Measurements from ENCODE around the gene ANAPC2.

Gene ANAPC2

GRCh38 chr9:137191691-137192447 is 3.5 kb upstream of the ANAPC2 start:
- no peak for DNase-seq

- no peak for DNase-seq
Measured at GRCh38 chr9:137191245-137191644, 2.9 kb upstream of the ANAPC2 start.

- DNase-seq = no peak
Measured at GRCh38 chr9:137190315-137190856, 2.0 kb upstream of the ANAPC2 start.

GRCh38 chr9:137189297-137190295 is 1.2 kb upstream of the ANAPC2 start:
- DNase-seq = no peak

- no peak for DNase-seq
Measured at GRCh38 chr9:137188086-137188489, 272 bp downstream of the ANAPC2 start.

GRCh38 chr9:137187386-137187785 is 974 bp downstream of the ANAPC2 start:
- no peak for DNase-seq

GRCh38 chr9:137186385-137186784 is 2.0 kb downstream of the ANAPC2 start:
- no peak for DNase-seq

GRCh38 chr9:137185921-137186320 is 2.4 kb downstream of the ANAPC2 start:
- DNase-seq = no peak

- DNase-seq = no peak
Measured at GRCh38 chr9:137184881-137185660, 3.3 kb downstream of the ANAPC2 start.

- no peak for DNase-seq
Measured at GRCh38 chr9:137183980-137184595, 4.3 kb downstream of the ANAPC2 start.

- DNase-seq = no peak
Measured at GRCh38 chr9:137182836-137183235, 5.5 kb downstream of the ANAPC2 start.

- DNase-seq = no peak
Measured at GRCh38 chr9:137181680-137182079, 6.7 kb downstream of the ANAPC2 start.

GRCh38 chr9:137180491-137180890 is 7.9 kb downstream of the ANAPC2 start:
- DNase-seq = no peak

- no peak for DNase-seq
Measured at GRCh38 chr9:137179761-137180160, 8.6 kb downstream of the ANAPC2 start.

GRCh38 chr9:137178939-137179630 is 9.3 kb downstream of the ANAPC2 start:
- no peak for DNase-seq

- DNase-seq = no peak
Measured at GRCh38 chr9:137178201-137178938, 10.0 kb downstream of the ANAPC2 start.

- DNase-seq = peak in 1 of 2 experiments; percentile 52
Measured at GRCh38 chr9:137176302-137177182, 11.8 kb downstream of the ANAPC2 start.

GRCh38 chr9:137175345-137175961 is 12.9 kb downstream of the ANAPC2 start:
- DNase-seq = no peak

GRCh38 chr9:137174722-137175293 is 13.6 kb downstream of the ANAPC2 start:
- DNase-seq = no peak

All from SHP77 (cell line).